ENCODE measurements around the gene PMVK.

PMVK gene

DNA sequence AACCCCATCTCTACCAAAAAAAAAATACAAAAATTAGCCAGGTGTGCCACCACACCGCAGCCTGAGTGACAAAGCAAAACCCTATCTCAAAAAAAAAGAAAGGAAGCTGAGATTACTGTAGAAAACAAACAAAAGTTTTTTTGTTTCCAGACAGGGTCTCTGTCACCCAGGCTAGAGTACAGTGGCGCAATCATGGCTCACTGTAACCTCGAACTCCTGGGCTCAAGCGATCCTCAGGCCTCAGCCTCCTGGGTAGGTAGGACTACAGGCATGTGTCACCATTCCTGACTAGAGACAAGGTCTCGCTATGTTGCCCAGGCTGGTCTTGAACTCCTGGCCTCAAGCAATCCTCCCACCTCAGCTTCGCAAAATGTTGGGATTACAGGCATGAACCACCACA, 27.8 kb upstream of the PMVK start:
- DNase-seq = no peak

DNA sequence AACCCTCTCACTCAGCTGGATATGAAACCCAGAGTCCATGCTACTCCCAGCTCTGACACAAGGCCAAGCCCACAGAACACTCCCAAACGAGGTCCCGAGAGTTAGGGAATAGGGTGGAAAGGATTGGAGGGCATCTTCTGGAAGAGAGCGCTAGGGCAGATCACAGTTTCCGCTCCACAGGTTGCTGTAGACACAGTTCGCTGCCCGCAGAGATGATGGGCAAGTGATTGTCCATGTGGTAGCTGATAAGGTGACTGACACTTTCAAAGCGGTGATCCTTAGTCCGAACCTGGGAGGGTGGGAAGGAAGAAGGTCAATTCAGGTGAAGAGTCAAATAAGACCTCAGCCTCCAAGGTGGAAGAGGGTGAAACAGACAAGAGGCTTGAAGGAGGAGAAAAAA, 27.1 kb upstream of the PMVK start:
- no peak for DNase-seq

- no peak for DNase-seq
Observed at GRCh38 chr1:154962795-154963330, 26.3 kb upstream of the PMVK start.

GRCh38 chr1:154962156-154962749, 25.7 kb upstream of the PMVK start:
- DNase-seq = no peak

- peak; percentile 67 for DNase-seq
Observed at GRCh38 chr1:154961207-154962155, 25.0 kb upstream of the PMVK start, which contains the start of gene PYGO2. PYGO2 (minus strand) TSS chr1:154961782; CDS start chr1:154961576, 206 bp downstream.

- DNase-seq = no peak
Observed at GRCh38 chr1:154960446-154961136, 24.1 kb upstream of the PMVK start.

- no peak for DNase-seq
Observed at GRCh38 chr1:154959426-154959780, 22.9 kb upstream of the PMVK start.

GRCh38 chr1:154958681-154959425, 22.3 kb upstream of the PMVK start:
- no peak for DNase-seq

- DNase-seq = no peak
Observed at GRCh38 chr1:154958036-154958435, 21.5 kb upstream of the PMVK start.

DNA sequence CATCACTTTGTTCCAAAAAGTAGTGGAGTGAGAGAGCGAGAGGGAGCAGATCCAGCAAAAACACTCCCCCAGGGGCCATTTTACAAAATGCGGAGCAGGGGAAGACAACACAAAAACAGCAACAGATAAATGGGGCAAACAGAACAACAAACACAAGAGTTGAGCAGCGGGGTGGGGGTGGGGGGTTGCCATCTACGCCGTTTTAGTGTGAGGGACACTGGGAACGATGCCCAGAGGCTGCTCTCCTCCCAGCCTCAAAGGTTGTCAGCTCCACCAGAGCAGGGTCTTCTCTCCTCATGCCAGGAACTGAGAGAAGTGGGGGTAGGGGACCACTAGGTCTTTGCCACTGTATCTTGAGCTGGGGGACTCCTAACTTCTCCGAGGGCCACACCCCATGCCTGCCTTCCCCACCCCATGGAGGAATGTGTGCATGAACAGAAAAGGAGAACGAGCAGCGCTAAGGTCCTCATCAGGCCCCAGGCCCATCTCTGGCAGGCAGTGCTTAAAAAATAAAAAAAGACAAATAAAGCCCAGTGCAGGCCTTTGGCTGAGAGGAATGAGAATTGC, 20.7 kb upstream of the PMVK start:
- DNase-seq = no peak

DNA sequence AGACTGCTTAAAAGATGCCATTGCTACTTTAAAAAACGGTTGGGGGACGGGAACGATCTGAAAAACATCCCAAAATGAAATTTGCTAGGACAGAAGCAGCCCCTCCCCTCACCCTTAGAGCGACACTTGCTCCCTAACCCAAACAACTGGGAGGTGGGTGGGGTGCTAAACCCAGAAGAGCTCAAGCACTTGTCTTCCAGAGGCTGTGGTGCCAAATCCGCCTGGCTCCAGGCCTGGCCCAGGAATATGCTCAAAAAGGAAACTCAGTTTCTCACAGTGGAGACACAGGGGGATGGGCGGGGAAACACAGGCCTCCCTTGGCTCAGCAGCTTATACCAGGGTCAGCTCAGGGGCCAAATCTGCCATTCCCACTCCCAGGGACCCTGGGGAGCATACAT, 20.0 kb upstream of the PMVK start:
- no peak for DNase-seq

GRCh38 chr1:154955718-154956543, 19.4 kb upstream of the PMVK start, which contains the start of gene PBXIP1:
PBXIP1 (minus strand) TSS chr1:154956099; CDS start chr1:154953721, 2,378 bp downstream.
- DNase-seq = peak; percentile 94

GRCh38 chr1:154955039-154955717, 18.7 kb upstream of the PMVK start:
- peak; percentile 83 for DNase-seq

- DNase-seq = no peak
Observed at GRCh38 chr1:154954541-154954940, 18.0 kb upstream of the PMVK start.

GRCh38 chr1:154953611-154954038, 17.1 kb upstream of the PMVK start:
- no peak for DNase-seq

DNA sequence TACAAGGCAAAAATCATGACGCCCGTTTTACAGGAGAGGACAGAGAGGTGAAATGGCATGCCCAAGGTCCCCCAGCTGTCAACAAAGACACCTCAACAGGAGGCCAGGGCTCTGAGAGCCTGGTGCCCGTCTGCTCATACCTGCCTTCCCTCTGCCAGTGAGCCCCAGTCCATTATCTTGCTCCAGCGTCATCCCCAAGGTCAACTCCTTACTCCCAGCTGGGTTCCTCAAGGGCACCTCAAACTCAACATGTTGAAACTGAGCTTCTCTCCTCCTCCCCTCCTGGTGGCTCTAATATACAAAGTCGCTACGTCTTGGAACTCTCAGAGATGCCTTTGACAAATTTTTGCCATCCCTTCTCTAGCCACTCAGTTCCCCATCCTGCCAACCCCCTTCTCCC, 16.1 kb upstream of the PMVK start:
- no peak for DNase-seq

- DNase-seq = no peak
Observed at GRCh38 chr1:154951901-154952657, 15.6 kb upstream of the PMVK start.

DNA sequence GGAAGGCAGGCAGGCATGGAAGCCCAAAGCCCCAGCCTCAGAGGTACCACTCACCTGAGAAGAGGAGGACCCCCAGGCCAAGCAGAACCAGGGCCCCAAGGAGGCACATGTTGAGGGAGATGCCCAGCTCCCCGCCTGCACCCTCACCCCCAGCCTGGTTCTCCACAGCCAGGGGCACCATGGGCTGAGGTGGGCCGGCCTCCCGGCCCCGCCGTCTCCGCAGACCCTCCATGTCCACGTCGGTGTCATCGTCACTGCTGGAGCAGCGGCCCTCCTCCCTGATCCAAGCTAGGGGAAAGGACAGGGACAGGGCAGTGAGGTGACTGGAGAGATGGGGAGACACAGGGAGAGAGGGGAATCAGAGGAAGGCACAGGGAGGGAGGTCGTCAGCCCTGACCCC, 11.6 kb upstream of the PMVK start:
- no peak for DNase-seq

DNA sequence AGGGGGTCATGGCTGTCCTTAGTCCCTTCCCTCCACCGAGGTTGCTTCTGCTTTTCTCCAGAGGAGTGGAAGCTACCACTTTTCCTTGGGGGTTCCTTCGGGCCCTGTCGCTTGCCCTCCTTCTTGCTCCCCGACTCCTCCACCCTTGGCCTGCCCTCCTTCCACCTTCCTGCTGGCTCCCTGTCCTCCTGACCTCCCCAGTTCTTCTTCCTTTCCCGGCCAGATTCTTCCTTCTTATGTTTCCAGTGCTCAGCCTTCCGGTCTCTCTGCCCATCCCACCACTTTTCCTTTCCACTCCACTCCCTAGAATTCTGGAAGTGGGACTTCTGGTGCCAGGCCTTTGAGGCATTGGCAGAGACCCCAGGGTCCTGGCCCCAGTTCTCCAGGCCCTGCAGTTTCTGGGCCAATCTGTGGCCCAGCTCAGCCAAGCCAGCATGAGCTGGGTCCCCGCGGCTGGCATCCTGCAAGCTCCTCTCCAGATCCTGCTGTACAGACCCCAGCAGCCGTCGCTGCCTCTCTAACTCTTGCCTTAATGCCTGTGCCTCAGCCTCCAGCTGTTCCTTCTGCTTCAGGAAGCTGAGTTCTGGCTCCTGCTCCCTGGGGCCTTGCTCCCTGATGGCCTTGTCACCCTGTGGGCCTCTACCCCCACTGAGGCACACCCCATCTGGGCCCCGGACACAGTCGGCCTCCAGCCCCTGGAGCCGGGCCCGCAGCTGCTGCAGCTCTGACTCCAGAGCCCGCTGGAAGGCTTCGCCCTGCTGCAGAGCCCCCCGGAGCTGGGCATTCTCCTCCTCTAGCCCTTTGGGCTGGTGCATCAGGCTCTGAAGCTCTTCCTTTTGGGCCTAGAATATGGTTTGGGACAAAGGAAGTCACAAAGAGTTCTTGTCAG, 9.7 kb upstream of the PMVK start:
- DNase-seq = no peak

All from NCI-H1105 treated with DMSO at 0.1 percent for 48 hours (cell line).